Putamen (tissue), 1 donor: Measurements from ENCODE around the gene OPCML.
A peak's percentile ranks its signal among the peaks of the same experiment; 100 is the strongest.

ENCODE experiments used
- DNase-seq: peaks from one replicate; pipeline ENCODE4 v3.0.0-alpha.2; 2016; ENCODE audit warnings: low spot score

OPCML gene

DNA sequence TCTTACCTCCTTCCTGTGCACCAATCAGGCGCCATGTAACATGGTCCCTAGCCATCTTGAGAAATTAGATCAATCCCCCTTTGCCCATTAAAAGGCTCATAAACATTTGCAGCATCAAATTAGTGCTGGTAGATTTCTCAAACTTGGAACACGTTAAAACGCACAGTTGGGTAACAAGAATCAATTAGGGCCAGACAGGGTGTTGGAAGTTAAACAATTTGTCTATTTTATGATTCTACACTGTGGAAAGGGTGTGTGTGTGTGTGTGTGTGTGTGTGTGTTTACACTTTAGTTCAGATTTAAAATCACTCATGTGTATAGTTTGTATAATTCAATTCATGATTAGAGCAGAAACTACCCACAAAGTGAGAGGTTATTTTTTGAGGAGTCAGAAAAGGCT lies 682.0 kb downstream of the OPCML start:
- DNase-seq: no peak

DNA sequence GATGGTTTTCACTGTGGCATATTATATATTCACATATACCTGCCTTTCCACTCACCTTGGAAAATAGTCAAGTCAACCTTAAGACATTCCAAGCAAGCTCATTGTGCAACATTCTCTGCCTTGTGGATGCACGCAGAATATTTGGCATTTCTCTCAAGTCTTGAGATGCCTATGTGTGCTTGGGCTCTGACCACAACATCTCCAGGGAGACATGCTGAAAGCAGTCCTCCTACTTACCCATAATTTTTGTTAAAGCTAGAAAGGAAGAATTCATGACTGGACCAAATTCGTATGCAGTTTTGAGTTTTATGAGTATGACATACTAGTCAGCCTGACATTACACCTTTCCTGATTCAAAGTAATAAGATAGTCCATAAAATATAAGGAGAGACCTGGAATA lies 684.0 kb downstream of the OPCML start:
- DNase-seq: no peak

DNA sequence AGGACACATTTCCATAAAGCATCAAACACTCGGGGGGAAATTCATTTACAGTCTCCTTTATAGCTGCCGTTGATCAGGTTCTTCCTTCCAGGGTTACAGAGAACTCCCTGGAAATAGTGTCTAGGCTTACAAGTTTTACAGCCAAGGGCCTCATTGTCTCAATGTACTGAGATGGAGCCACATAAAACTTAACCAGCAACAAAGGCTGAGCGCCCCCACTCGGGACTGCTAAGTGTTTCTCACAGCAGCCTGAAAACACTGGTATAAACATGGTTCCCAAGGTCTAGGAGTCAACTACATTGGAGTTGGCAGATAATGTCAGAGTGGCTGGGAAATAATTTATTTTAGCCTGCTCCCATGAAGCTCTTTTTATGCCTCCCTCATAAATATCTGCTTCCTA lies 686.2 kb downstream of the OPCML start:
- no peak for DNase-seq

DNA sequence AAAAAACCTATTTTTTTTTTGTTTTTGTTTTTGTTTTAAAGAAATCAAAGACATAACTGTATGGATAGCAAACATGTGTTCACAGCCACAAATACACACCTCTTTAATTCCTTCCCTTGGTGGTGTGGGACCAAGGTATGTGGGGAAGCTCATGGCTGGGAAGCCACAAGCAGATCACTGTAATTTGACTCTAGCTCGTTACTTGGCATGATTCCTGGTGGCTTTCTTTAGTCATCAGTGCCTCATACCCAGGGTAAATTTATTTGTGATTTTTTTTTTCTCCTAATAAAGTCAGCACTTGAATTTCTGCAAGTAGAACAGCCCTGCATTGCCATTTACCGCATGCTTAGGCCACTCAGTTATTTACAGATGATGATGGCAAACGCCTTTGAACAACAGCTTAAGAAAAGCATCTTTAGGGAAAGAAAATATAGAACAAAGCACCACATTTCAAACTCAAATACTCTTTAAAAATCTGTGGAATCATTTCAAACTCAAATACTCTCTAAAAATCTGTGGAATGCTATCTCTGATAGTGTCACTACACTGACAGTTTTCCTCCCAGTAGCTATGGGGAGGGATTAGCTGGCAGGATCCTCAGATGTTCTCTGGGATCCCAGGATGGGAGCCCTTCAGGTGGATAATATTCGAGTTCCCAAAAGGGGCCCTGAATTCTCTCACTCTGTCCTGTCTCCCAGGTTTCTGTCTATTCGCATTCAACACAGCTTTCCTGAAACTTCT lies 687.2 kb downstream of the OPCML start:
- no peak for DNase-seq

DNA sequence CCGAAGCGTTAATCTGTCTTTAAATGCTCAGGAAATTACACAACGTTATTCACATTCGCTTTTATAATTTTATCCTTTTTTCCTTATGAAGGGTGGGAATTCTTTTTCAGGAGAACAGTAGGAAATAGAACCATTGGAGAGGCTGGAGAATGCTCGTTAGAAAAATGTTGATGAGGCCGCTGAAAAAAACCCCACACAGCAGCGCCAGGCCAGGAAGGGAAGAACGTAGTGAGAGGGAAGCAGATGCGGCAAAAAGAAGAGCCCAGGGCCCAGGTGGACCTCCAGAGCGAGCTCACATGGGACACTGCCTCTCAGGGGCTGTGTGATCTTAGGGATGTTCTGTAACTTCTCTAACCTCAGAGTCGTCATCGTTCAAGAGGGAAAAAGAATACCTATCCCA lies 691.6 kb downstream of the OPCML start:
- DNase-seq: no peak

DNA sequence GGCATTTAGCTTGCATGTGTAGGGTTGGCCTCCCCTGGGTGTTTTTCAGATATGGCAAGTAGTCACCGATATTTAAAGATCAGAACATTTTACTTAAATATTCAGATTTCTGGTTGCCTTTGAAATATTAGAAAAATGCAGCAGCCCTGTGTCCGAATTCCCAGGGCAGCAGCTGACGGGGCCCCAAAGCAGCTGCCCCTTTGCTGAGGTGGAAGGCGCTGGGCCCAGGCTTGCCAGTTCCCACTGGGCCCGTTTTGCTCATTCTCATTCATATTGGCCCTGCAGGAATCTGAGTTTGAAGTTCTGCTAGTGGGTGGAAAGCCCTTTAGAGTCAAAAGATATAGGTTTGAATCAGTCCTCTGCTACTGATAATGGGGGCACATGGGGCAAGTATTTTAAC lies 692.1 kb downstream of the OPCML start:
- no peak for DNase-seq

DNA sequence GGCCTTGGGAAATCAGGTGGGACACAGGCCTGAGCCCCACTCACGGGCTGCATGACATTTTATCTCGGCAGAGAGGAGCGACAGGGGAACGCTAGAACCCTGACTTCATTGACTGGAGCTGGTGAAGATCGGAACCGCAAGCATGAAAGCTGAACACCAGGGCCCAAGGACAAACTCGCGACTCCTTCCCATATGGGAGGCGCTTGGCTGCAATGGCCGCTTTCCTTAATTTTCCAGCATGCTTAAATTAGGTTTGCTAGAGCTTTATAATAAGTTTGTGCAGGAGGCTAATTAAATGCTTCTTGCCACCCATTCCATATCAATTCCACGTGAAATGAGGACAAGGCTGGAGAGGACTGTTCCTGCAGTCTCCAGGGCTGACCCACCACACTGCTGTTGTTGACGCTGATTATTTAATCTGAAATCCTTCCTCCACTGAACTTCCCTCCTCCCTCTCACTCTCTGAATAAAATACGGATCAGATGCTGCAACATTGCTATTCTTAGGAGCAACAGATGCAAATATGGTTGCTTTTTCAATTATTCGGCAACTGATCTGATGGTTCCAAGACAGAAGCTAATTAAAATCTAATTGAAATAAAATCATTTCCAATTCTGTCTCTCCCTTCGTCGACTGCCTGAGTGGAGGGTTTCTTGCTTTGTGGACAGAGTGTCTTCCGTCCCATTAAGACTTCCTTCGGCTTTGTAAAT lies 692.9 kb downstream of the OPCML start:
- no peak for DNase-seq

DNA sequence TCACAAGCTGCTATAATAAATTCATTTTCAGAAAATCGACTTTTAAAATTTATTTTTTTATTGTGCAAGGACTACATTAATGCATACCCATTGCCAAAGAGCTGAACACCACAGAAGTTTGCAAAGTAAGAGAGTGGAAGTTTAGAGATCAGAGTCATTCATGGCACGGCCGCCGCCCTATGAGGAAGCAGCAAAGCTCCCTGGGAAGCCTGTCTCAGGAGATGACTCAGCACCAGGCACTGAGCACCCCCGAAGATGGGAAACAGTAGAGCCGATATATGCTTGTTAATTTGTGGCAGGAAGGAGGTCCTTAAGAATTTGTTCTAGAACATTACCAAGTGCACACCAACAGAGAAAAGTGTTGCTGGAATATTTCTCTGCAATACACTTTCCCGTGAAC lies 693.7 kb downstream of the OPCML start:
- peak; percentile 30 for DNase-seq

DNA sequence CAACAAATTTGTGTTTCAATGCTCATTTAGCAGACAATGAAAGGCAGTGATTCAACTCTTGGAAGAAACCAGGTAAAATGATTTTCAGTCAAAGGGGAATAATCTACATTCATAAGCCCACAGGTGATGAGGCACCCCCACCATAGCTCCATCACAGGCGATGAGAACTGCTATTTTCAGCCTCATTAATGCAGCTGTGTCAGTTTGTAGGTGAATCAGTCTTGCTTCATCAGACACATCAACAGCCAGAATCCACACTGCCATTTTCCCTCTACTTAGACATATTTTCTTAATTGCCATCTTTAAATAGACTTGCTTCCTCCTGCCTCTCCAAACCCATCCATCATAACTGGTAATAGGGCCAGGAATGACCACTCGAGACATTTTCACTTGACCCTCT lies 701.0 kb downstream of the OPCML start:
- DNase-seq: peak; percentile 68

DNA sequence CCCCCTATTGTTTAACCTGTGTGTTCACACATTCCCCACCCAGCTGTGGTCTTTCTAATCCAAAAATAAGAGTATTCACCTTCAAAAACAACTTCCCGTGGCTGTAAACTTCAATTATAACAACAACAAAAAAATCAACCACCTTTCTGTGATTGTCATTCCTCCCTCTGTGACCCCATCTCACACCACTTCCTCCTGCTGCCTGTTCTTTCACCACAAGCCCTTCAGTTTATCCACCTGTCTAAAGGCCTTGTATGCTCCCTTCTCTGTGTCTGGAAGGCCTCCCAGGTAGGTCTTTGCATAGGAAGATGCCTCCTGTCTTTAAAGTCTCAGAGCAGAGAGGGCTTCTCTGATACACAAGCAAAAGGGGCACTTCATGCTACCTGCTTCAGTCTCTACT lies 707.7 kb downstream of the OPCML start:
- DNase-seq: no peak

DNA sequence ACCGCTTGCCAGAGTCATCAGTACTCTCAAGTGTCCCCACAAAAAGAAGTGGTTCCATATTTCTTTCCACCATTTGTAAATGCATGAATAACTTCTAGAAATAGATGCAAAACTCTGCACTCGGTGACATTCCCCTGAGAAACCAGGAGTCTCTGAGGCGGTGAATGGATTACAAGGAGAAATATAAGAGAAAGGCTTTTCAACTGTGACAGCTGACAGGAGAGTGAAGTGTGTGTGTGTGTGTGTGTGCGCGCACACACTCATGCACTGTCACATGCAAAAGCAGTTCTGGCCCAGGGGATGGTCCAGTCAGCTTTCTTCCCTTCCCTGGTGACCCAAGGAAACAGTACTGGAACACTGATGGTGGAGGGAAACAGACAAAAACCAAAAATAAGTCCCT lies 710.0 kb downstream of the OPCML start:
- DNase-seq: no peak

DNA sequence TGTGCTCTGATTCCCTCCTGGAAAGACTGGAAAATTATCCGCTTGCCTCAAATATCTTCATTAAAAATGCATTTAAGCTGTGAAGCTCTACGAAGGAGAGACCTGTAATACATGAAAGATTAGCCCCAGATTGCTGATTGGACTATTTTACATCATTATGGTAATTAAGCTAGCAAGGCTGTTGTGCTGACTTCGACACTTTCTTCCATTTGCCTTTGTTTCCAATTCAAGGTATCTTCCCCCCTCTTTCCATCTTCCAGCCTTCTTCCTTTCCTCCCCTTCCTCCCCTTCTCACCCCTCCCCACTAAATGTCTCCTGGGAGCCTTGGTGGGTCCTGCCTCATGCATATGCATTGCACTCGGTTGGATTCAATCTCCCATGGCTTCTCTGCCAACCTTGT lies 710.8 kb downstream of the OPCML start:
- no peak for DNase-seq

DNA sequence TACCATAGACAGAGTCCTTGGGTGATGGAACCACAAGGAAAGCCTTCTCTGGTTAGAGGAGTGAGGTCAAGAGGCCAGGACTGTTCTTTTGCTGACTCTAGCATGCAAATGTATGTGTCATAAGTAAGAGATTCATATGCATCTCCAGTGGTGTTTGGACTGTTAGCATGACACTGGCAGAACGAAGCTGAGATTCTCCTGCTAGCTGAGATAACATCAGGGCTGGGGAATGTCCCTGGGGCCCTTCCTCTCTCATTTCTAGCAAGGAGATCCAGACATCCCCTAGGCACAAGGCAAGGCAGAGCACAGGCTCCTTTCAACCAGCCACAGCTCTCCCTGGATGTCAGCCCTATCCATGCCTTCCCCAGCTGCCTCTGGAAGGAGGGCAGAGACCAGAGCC lies 711.3 kb downstream of the OPCML start:
- DNase-seq: no peak

DNA sequence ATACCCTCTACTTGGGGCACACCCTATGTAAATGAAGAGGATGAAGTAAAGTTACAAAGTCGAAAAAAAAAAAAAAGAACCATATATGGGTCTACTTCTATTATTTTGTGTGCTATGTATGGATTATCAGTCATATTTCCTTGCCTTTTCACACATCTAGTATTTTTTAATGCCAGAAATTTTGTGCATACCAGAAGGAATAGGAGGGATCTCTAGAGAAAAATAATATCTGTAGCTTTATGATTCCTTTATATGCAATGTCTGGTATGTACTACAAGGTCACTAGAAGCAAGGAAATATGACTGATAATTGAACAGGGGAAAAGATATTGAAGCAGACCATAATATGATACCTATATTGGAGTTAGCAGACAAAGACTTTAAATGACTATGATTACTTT lies 713.4 kb downstream of the OPCML start:
- DNase-seq: no peak

DNA sequence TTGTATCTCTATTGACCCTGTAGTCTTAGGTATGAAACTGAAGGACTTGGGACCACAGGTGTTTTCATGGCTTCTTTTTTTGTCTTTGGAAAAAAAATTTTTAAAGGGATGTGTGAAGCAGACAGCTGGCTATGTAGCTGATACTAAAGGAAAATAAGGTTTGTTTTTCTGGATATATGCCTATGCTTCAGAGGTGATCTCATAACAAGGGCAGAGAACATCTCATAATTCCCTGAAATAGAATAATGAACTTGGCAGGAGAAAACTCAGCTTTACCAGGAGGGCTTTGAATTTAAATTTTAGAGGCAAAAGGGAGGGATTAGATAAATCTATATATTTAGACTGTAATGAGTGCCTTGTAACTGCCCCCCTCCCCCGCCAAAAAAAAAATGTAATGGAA lies 714.9 kb downstream of the OPCML start:
- DNase-seq: no peak

DNA sequence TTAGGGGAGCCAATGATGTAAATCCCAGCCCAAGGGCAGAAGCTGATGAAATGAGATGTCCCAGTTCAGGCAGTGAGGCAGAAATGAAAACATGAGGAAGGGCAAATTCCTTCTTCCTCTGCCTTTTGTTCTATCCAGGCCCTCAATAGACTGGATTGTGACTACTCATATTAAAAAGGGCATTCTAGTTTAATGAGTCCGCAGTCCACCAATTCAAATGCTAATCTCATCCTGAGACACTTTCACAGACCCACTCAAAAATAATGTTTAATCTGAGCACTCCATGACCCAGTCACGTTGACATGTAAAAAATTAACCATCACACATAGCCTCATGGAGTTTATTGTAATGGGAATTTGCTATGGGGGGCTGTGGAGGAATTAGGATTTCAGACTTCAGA lies 717.9 kb downstream of the OPCML start:
- DNase-seq: no peak

DNA sequence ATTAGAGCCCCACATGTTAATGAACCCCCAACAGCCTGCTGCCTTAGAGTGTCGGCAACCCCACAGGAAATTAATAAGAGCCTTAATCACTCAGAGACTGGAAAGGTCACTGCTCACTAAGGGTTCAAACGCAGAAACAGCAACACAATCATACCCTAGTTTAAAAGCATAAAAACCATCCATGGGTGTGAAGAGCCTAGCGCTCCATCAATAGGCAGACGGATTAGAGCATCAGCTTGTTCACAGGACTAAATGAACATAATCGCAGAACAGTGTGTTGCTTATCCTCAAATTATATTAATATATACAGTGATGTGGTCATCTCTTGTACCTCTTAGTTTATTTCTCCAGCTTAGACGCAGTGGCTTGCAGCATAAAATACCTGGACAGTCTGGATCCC lies 720.7 kb downstream of the OPCML start:
- DNase-seq: no peak

DNA sequence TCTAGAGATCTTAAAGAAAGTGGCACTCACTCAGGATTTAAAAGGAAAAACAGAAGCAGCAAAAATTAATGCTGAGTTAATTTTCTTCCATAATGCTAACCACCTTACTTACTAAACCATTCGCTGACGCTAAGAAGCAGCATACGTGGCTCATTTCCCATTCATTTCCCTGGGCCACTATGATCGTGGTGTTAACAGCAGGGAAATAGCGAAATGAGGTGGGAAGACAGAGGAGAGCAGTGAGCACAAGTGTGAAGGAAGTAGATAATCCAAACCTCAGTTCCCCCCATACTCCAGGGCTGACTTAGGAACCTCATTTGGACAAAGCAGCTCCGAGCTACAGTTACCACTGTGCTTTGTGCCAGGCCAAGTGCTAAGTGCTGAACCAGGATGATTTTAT lies 723.2 kb downstream of the OPCML start:
- no peak for DNase-seq

DNA sequence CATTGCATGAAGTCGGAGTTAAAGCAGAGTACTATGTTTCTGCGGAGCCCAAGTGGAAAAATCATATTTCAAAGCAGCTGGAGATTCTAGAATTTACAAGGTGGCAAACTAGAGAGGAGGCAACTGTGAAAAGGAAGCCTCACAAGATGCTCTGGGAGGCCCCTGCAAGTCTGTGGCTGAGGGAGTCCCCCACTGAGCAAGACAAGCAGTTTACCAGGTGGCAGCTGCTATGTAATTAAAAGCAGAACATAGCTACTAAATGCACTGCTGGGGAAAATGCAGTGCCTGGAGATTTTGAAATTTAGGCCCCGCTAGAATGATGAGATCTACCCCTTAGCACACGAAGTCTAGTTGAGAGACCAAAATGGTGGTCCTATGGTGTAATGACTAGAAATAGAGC lies 728.0 kb downstream of the OPCML start:
- no peak for DNase-seq

DNA sequence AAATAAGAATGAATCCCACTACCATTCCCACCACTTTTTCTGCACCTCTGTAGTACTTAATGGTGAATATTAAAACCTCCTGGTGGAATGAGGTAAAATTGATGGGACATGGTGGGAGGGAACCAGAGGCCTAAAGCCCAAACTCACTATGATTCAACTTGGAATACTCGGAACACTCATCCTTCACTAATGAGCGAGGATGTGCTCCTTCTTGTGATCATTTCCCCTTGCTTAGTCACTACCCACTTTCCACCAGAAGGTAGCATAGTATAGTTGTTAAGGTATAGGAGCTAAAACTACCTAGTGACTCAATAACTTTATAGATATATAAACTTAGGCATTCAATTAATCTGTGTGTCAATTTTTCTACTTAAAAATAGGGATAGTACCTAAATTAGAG lies 728.9 kb downstream of the OPCML start:
- no peak for DNase-seq

DNA sequence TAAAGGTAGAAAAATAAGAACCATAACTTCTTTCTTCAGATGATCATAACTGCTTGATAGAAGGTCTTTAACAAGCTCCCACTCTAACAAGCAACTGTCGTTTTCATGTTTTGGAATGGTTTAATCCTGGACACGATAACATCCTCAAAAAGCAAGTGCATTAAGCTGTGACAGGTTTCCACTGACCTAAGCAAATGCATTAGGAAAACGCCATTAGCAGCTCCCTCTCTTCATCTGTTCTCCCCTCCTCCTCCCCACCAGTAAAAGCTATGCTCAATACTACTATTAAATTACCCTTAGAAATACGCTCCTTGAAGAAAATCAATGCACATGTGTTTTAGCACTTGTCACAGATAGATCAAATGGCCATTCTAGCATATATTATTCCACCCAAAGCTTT lies 729.4 kb downstream of the OPCML start:
- DNase-seq: no peak

DNA sequence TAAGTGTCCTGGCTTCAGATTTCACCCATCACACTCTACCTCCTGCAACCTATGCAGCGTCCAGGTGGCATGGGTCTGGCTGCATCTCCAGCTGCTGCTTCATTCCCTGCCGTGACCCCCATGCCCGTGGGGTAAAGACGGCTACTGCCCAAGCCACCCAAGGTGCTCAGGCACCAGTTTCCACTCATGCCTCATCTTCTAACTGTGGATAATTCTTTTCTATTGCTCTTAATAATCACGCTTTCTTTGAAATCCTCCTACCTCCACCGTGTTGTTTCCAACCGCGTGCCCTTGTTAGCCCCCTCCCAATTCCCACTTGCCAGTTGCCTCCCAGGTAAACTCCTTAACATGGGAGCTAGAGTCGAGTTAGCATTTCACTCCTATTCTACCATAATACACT lies 738.5 kb downstream of the OPCML start:
- DNase-seq: no peak

DNA sequence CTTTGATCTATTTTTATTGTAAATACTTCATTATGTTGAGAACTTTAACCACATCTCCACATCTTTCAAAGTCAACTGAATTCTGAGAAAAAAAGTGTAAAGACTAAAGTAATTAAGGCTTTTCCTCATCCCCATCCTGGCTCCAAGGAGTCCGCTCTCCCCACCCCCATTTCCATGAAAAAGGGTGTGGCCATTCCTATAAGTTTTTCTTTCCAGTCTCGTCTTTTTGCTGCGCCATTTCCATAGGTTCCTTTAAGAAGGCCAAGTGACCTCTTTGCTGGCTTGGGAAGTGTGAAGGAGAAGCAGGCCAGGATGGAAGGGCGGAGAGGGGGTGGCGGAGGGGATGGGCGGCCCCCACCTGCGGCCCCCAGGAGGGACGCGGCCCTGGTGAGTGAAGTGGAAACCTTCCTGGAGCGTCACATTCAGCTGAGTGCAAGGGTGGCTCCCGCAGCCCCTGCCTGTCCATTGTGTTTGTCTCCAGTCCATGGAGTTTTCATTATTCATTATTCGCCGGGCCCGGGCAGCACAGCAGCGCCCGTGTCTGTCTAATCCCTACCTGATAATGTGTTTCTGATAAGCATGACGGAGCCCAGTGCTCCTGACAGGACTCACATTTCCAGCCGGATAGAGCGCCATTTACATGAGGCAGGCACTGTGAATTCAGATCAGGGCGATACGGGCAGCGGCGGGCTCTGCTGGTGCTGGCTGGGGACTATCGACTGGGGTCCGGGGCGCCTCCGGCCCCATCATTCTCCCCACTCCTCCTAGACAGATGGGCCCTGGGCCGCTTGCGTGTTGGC lies 739.8 kb downstream of the OPCML start:
- DNase-seq: no peak
